ENCODE data around the gene CYYR1.

The CYYR1 gene

GRCh38 chr21:26554365-26554764 lies 18.7 kb downstream of the CYYR1 start:
- no peak overlapping the region for H3K27ac ChIP-seq (ENCODE audit: low read depth, low read length)
- no peak overlapping the region for H3K9ac ChIP-seq (ENCODE audit: low read length)
- H3K4me3 ChIP-seq (ENCODE audit: low read depth, low read length) = no peak overlapping the region
- no peaks in the 10 kb centered on the region for H3K9me3 ChIP-seq (ENCODE audit: control insufficient read depth, insufficient read depth, low read depth, low read length)
- H3K4me1 ChIP-seq (ENCODE audit: control insufficient read depth, insufficient read depth, low read length) = no peaks in the 10 kb centered on the region
- peaks cover 18% of the 10 kb centered on the region for H3K36me3 ChIP-seq (ENCODE audit: control insufficient read depth, insufficient read depth, low read length)
- no peaks in the 10 kb centered on the region for H3K27me3 ChIP-seq (ENCODE audit: control insufficient read depth, insufficient read depth, low read length)

GRCh38 chr21:26553898-26554297 lies 19.2 kb downstream of the CYYR1 start:
- Histone ChIP-seq H3K9me3 (ENCODE audit: control insufficient read depth, insufficient read depth, low read depth, low read length) (no peaks in the 10 kb centered on the region), H3K9ac (ENCODE audit: low read length) (no peak overlapping the region), H3K4me3 (ENCODE audit: low read depth, low read length) (no peak overlapping the region), H3K4me1 (ENCODE audit: control insufficient read depth, insufficient read depth, low read length) (no peaks in the 10 kb centered on the region), H3K27me3 (ENCODE audit: control insufficient read depth, insufficient read depth, low read length) (no peaks in the 10 kb centered on the region), H3K36me3 (ENCODE audit: control insufficient read depth, insufficient read depth, low read length) (peaks cover 15% of the 10 kb centered on the region), H3K27ac (ENCODE audit: low read depth, low read length) (no peak overlapping the region)

- no peaks in the 10 kb centered on the region for H3K27me3 ChIP-seq (ENCODE audit: control insufficient read depth, insufficient read depth, low read length)
- H3K36me3 ChIP-seq (ENCODE audit: control insufficient read depth, insufficient read depth, low read length) = 0 out of 2 replicates have a peak, but pooled peaks cover 7% of the 10 kb centered on the region
- H3K4me1 ChIP-seq (ENCODE audit: control insufficient read depth, insufficient read depth, low read length) = no peaks in the 10 kb centered on the region
- no peak overlapping the region for H3K27ac ChIP-seq (ENCODE audit: low read depth, low read length)
- H3K4me3 ChIP-seq (ENCODE audit: low read depth, low read length) = no peak overlapping the region
- H3K9ac ChIP-seq (ENCODE audit: low read length) = no peak overlapping the region
- no peaks in the 10 kb centered on the region for H3K9me3 ChIP-seq (ENCODE audit: control insufficient read depth, insufficient read depth, low read depth, low read length)
Measured at GRCh38 chr21:26550326-26550725, 22.8 kb downstream of the CYYR1 start.

GRCh38 chr21:26546446-26547097 lies 26.5 kb downstream of the CYYR1 start:
- Histone ChIP-seq H3K36me3 (ENCODE audit: control insufficient read depth, insufficient read depth, low read length) (0 out of 2 replicates have a peak, but pooled peaks cover 7% of the 10 kb centered on the region), H3K9me3 (ENCODE audit: control insufficient read depth, insufficient read depth, low read depth, low read length) (no peaks in the 10 kb centered on the region), H3K4me3 (ENCODE audit: low read depth, low read length) (no peak overlapping the region), H3K9ac (ENCODE audit: low read length) (no peak overlapping the region), H3K27ac (ENCODE audit: low read depth, low read length) (no peak overlapping the region), H3K4me1 (ENCODE audit: control insufficient read depth, insufficient read depth, low read length) (no peaks in the 10 kb centered on the region), H3K27me3 (ENCODE audit: control insufficient read depth, insufficient read depth, low read length) (no peaks in the 10 kb centered on the region)

GRCh38 chr21:26544201-26544775 lies 28.8 kb downstream of the CYYR1 start:
- Histone ChIP-seq H3K9me3 (ENCODE audit: control insufficient read depth, insufficient read depth, low read depth, low read length) (no peaks in the 10 kb centered on the region), H3K27ac (ENCODE audit: low read depth, low read length) (no peak overlapping the region), H3K27me3 (ENCODE audit: control insufficient read depth, insufficient read depth, low read length) (no peaks in the 10 kb centered on the region), H3K4me3 (ENCODE audit: low read depth, low read length) (no peak overlapping the region), H3K36me3 (ENCODE audit: control insufficient read depth, insufficient read depth, low read length) (0 out of 2 replicates have a peak, but pooled peaks cover 3% of the 10 kb centered on the region), H3K9ac (ENCODE audit: low read length) (no peak overlapping the region), H3K4me1 (ENCODE audit: control insufficient read depth, insufficient read depth, low read length) (no peaks in the 10 kb centered on the region)

GRCh38 chr21:26540651-26541050 lies 32.4 kb downstream of the CYYR1 start:
- H3K27me3 ChIP-seq (ENCODE audit: control insufficient read depth, insufficient read depth, low read length) = no peaks in the 10 kb centered on the region

GRCh38 chr21:26539566-26539965 lies 33.5 kb downstream of the CYYR1 start:
- H3K4me1 ChIP-seq (ENCODE audit: control insufficient read depth, insufficient read depth, low read length) = no peaks in the 10 kb centered on the region
- H3K27me3 ChIP-seq (ENCODE audit: control insufficient read depth, insufficient read depth, low read length) = no peaks in the 10 kb centered on the region
- H3K9me3 ChIP-seq (ENCODE audit: control insufficient read depth, insufficient read depth, low read depth, low read length) = no peaks in the 10 kb centered on the region
- H3K36me3 ChIP-seq (ENCODE audit: control insufficient read depth, insufficient read depth, low read length) = no peaks in the 10 kb centered on the region
- H3K9ac ChIP-seq (ENCODE audit: low read length) = no peak overlapping the region
- no peak overlapping the region for H3K4me3 ChIP-seq (ENCODE audit: low read depth, low read length)
- H3K27ac ChIP-seq (ENCODE audit: low read depth, low read length) = no peak overlapping the region

More at GRCh38 chr21:26540651-26541050, 32.4 kb downstream of the CYYR1 start:
- H3K27ac ChIP-seq (ENCODE audit: low read depth, low read length) = no peak overlapping the region
- H3K4me3 ChIP-seq (ENCODE audit: low read depth, low read length) = no peak overlapping the region
- H3K4me1 ChIP-seq (ENCODE audit: control insufficient read depth, insufficient read depth, low read length) = no peaks in the 10 kb centered on the region
- no peaks in the 10 kb centered on the region for H3K36me3 ChIP-seq (ENCODE audit: control insufficient read depth, insufficient read depth, low read length)
- no peak overlapping the region for H3K9ac ChIP-seq (ENCODE audit: low read length)
- no peaks in the 10 kb centered on the region for H3K9me3 ChIP-seq (ENCODE audit: control insufficient read depth, insufficient read depth, low read depth, low read length)

- H3K27me3 ChIP-seq (ENCODE audit: control insufficient read depth, insufficient read depth, low read length) = no peaks in the 10 kb centered on the region
- no peaks in the 10 kb centered on the region for H3K9me3 ChIP-seq (ENCODE audit: control insufficient read depth, insufficient read depth, low read depth, low read length)
- H3K4me1 ChIP-seq (ENCODE audit: control insufficient read depth, insufficient read depth, low read length) = peaks cover 4% of the 10 kb centered on the region
Measured at GRCh38 chr21:26534517-26534916, 38.6 kb downstream of the CYYR1 start.

GRCh38 chr21:26532208-26532607 lies 40.9 kb downstream of the CYYR1 start:
- no peaks in the 10 kb centered on the region for H3K36me3 ChIP-seq (ENCODE audit: control insufficient read depth, insufficient read depth, low read length)
- no peaks in the 10 kb centered on the region for H3K27me3 ChIP-seq (ENCODE audit: control insufficient read depth, insufficient read depth, low read length)
- H3K9me3 ChIP-seq (ENCODE audit: control insufficient read depth, insufficient read depth, low read depth, low read length) = no peaks in the 10 kb centered on the region
- H3K4me1 ChIP-seq (ENCODE audit: control insufficient read depth, insufficient read depth, low read length) = peaks cover 4% of the 10 kb centered on the region
- no peak overlapping the region for H3K4me3 ChIP-seq (ENCODE audit: low read depth, low read length)
- no peak overlapping the region for H3K9ac ChIP-seq (ENCODE audit: low read length)
- H3K27ac ChIP-seq (ENCODE audit: low read depth, low read length) = no peak overlapping the region

More at GRCh38 chr21:26534517-26534916, 38.6 kb downstream of the CYYR1 start:
- Histone ChIP-seq H3K27ac (ENCODE audit: low read depth, low read length) (no peak overlapping the region), H3K4me3 (ENCODE audit: low read depth, low read length) (no peak overlapping the region), H3K9ac (ENCODE audit: low read length) (no peak overlapping the region), H3K36me3 (ENCODE audit: control insufficient read depth, insufficient read depth, low read length) (no peaks in the 10 kb centered on the region)

- Histone ChIP-seq H3K27me3 (ENCODE audit: control insufficient read depth, insufficient read depth, low read length) (no peaks in the 10 kb centered on the region), H3K9ac (ENCODE audit: low read length) (no peak overlapping the region), H3K4me3 (ENCODE audit: low read depth, low read length) (no peak overlapping the region), H3K36me3 (ENCODE audit: control insufficient read depth, insufficient read depth, low read length) (no peaks in the 10 kb centered on the region), H3K4me1 (ENCODE audit: control insufficient read depth, insufficient read depth, low read length) (peaks cover 4% of the 10 kb centered on the region), H3K27ac (ENCODE audit: low read depth, low read length) (no peak overlapping the region), H3K9me3 (ENCODE audit: control insufficient read depth, insufficient read depth, low read depth, low read length) (no peaks in the 10 kb centered on the region)
Measured at GRCh38 chr21:26529526-26529925, 43.6 kb downstream of the CYYR1 start.

GRCh38 chr21:26528882-26529281 lies 44.2 kb downstream of the CYYR1 start:
- no peaks in the 10 kb centered on the region for H3K9me3 ChIP-seq (ENCODE audit: control insufficient read depth, insufficient read depth, low read depth, low read length)
- H3K36me3 ChIP-seq (ENCODE audit: control insufficient read depth, insufficient read depth, low read length) = no peaks in the 10 kb centered on the region
- no peak overlapping the region for H3K27ac ChIP-seq (ENCODE audit: low read depth, low read length)
- no peak overlapping the region for H3K4me3 ChIP-seq (ENCODE audit: low read depth, low read length)
- H3K27me3 ChIP-seq (ENCODE audit: control insufficient read depth, insufficient read depth, low read length) = no peaks in the 10 kb centered on the region
- H3K4me1 ChIP-seq (ENCODE audit: control insufficient read depth, insufficient read depth, low read length) = peaks cover 4% of the 10 kb centered on the region
- H3K9ac ChIP-seq (ENCODE audit: low read length) = no peak overlapping the region
